ENCODE results near the gene MX1. TPM values are rescaled to one million over a fixed set of nuclear protein-coding genes. Genes with fewer than 3 reads are reported as not detected.

Gene MX1
- total RNA-seq, 2 experiments from 2014 or later: 39.4 to 40.0 TPM

DNA sequence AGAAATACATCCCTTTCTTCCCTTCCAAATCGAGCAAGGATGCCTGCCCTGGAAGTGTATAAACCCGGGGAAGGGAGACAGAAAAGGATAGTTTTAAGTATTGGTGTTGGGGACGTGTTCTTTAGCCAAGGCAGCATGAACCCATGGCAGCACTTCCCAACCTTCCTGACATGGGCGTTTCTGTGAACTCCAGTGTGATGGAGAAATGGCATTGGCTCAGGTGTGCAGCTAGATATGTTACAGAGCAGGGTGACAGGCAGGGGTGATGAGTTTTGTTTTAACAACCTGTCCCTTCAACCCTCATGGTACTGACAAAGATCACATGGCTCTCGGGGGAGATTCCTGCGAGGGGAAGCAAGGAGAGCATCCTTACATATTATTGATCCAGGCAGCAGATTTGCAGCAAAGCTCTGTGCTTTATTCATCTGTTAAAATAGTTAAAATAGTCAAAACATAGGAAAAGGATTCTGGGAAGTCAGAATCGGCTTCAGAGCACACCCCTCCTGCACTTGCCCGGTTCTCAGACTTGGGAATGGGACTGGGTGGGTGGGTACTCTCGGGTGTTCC lies 4.0 kb downstream of the MX1 start:
- no peak overlapping the region for H3K27ac Mint-ChIP-seq
- no peak overlapping the region for H3K4me3 Mint-ChIP-seq
- H3K9me3 Mint-ChIP-seq: peaks cover 7% of the 10 kb centered on the region
- ChIA-PET CTCF (no interaction called here), POLR2A (no interaction called here)
- peaks cover 17% of the 10 kb centered on the region for H3K4me1 Mint-ChIP-seq (ENCODE audit: low read depth)
- no peak for ATAC-seq
- DNase-seq: no peak
- TF ChIP-seq CTCF (IDR thresholded peaks at IDR 0.05): no peak
- no peaks in the 10 kb centered on the region for H3K27me3 Mint-ChIP-seq
- H3K36me3 Mint-ChIP-seq (ENCODE audit: low read depth): peaks cover 34% of the 10 kb centered on the region
- intact Hi-C loops (cut with micrococcal nuclease): no loop called here

DNA sequence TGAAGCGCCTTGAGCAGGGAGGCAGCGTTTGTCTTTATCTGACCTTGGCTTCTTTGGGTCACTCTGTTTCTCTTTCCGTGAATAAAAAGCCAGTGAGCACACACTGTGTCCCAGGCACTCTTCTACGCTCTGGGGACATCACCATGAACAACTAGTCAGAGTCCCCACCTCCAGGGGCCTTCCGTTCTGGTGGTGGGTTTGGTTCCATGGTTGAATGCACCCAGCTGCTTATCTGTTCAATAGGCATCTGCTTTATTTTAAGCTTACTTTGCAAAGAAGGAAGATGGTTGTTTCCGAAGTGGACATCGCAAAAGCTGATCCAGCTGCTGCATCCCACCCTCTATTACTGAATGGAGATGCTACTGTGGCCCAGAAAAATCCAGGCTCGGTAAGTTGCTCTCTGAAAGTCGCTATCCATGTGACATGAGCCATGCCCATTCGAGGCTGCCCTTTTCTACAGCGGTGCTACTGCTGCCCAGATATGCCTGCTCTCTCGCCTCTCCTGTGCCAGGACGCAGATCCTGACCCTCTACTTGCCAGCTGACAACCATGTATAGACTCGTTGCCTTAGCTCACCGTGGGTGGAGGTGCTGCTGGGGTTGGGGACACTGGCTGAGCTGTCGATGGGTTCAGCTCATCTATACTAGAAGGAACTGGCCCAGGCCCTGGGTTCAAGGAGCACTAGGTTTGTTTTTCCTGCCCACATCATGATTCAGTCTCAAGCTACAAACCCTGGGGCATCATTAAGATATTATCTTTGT lies 5.9 kb downstream of the MX1 start:
- no peak for TF ChIP-seq CTCF (IDR thresholded peaks at IDR 0.05)
- H3K4me1 Mint-ChIP-seq (ENCODE audit: low read depth): peaks cover 9% of the 10 kb centered on the region
- H3K27me3 Mint-ChIP-seq: no peaks in the 10 kb centered on the region
- no peak for ATAC-seq
- CTCF ChIA-PET: no interaction called here
- H3K36me3 Mint-ChIP-seq (ENCODE audit: low read depth): peaks cover 50% of the 10 kb centered on the region
- no peak overlapping the region for H3K4me3 Mint-ChIP-seq
- H3K27ac Mint-ChIP-seq: no peak overlapping the region
- POLR2A ChIA-PET: interaction anchor here (0.6 to 1.1 kb wide), 3 partner anchors 13 to 122 kb away, joined by 3 read pairs; partner anchors contain the start of gene MX2
- intact Hi-C loops (cut with micrococcal nuclease): no loop called here
- DNase-seq: no peak
- H3K9me3 Mint-ChIP-seq: peaks cover 11% of the 10 kb centered on the region

- no peak overlapping the region for H3K4me3 Mint-ChIP-seq
- intact Hi-C loops (cut with micrococcal nuclease): no loop called here
- no peak overlapping the region for H3K27ac Mint-ChIP-seq
- H3K27me3 Mint-ChIP-seq: no peaks in the 10 kb centered on the region
- H3K36me3 Mint-ChIP-seq (ENCODE audit: low read depth): peaks cover 52% of the 10 kb centered on the region
- no peak for DNase-seq
- peaks cover 3% of the 10 kb centered on the region for H3K4me1 Mint-ChIP-seq (ENCODE audit: low read depth)
- H3K9me3 Mint-ChIP-seq: peaks cover 11% of the 10 kb centered on the region
- TF ChIP-seq CTCF (IDR thresholded peaks at IDR 0.05): no peak
- CTCF ChIA-PET: no interaction called here
- POLR2A ChIA-PET: interaction anchor here (0.9 to 1.1 kb wide), 2 partner anchors 14 to 71 kb away, joined by 3 read pairs; partner anchors contain the start of gene MX2
- ATAC-seq: no peak
Measured at GRCh38 chr21:41432562-41433460, 6.8 kb downstream of the MX1 start.

GRCh38 chr21:41433566-41433965 lies 7.5 kb downstream of the MX1 start:
- peaks cover 1% of the 10 kb centered on the region for H3K4me1 Mint-ChIP-seq (ENCODE audit: low read depth)
- H3K36me3 Mint-ChIP-seq (ENCODE audit: low read depth): peaks cover 49% of the 10 kb centered on the region
- TF ChIP-seq CTCF (IDR thresholded peaks at IDR 0.05): no peak
- H3K27me3 Mint-ChIP-seq: no peaks in the 10 kb centered on the region
- DNase-seq (no peak), ATAC-seq (no peak)
- CTCF ChIA-PET: no interaction called here
- intact Hi-C loops (cut with micrococcal nuclease): no loop called here
- POLR2A ChIA-PET: no interaction called here
- no peak overlapping the region for H3K27ac Mint-ChIP-seq
- H3K9me3 Mint-ChIP-seq: peaks cover 11% of the 10 kb centered on the region
- no peak overlapping the region for H3K4me3 Mint-ChIP-seq
